Measurements from ENCODE around the gene PLIN1.
"Not testable (repeated sequence)": the region's sequence is repeated elsewhere in the genome, so short reads cannot be mapped to it uniquely, and the experiment has no call there.

The PLIN1 gene

GRCh38 chr15:89690276-89691218 lies 11.4 kb upstream of the PLIN1 start, which contains the start of the genes PEX11A and WDR93:
Gene PEX11A (minus strand): TSS chr15:89690754. CDS start chr15:89690632, 122 bp downstream.
Gene WDR93 (plus strand): TSS chr15:89690811. CDS start chr15:89701747, 10,936 bp downstream.
- peaks cover 8% of the 10 kb centered on the region for H3K4me1 ChIP-seq (ENCODE audit: control insufficient read depth, insufficient read depth, low read length)
- H3K27ac ChIP-seq (ENCODE audit: low read length) = no peak within 1 kb of the TSS
- no peaks in the 10 kb centered on the region for H3K27me3 ChIP-seq (ENCODE audit: control insufficient read depth in 1 of 2, insufficient read depth in 2 of 2, low read length in 2 of 2)
- no peaks in the 10 kb centered on the region for H3K9me3 ChIP-seq (ENCODE audit: control insufficient read depth in 2 of 2, low read length in 2 of 2)
- H3K36me3 ChIP-seq (ENCODE audit: control insufficient read depth in 2 of 2, insufficient read depth in 2 of 2, low read length in 2 of 2) = peaks cover 0 to 4% of the 10 kb centered on the region in 2 donors
- H3K9ac ChIP-seq (ENCODE audit: low read length in 2 of 2) = peak within 1 kb of the TSS; percentile 84 to 89
- peak within 1 kb of the TSS; percentile 97 to 99 for H3K4me3 ChIP-seq (ENCODE audit: low read length in 2 of 2)

- peak overlapping the region; percentile 84 to 89 for H3K9ac ChIP-seq (ENCODE audit: low read length in 2 of 2)
- peak overlapping the region; percentile 97 to 99 for H3K4me3 ChIP-seq (ENCODE audit: low read length in 2 of 2)
- H3K27me3 ChIP-seq (ENCODE audit: control insufficient read depth in 1 of 2, insufficient read depth in 2 of 2, low read length in 2 of 2); H3K4me1 ChIP-seq (ENCODE audit: control insufficient read depth, insufficient read depth, low read length); H3K9me3 ChIP-seq (ENCODE audit: control insufficient read depth in 2 of 2, low read length in 2 of 2); H3K27ac ChIP-seq (ENCODE audit: low read length); H3K36me3 ChIP-seq (ENCODE audit: control insufficient read depth in 2 of 2, insufficient read depth in 2 of 2, low read length in 2 of 2): not testable (repeated sequence)
Measured at GRCh38 chr15:89689930-89690275, 10.7 kb upstream of the PLIN1 start.

DNA sequence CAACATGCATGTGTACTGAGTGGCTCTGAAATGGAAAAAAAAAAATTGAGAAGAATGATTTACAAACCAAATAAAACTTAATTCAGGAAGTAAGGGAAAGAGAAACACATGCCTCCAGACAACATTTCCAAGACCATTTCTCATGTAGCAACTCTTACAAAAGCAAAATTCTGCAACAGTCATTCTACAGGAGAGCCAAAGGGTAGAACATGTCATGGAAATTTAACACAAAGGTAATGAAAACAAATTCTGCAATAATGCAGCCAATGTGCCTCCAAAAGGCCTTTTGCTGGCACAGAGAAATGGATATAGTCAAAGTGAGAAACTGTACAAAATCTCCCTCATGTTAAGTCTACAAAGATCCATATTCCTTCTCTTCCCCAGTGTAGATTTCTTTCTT lies 7.4 kb upstream of the PLIN1 start:
- Histone ChIP-seq H3K27me3 (ENCODE audit: control insufficient read depth in 1 of 2, insufficient read depth in 2 of 2, low read length in 2 of 2) (no peaks in the 10 kb centered on the region), H3K9ac (ENCODE audit: low read length in 2 of 2) (no peak overlapping the region), H3K9me3 (ENCODE audit: control insufficient read depth in 2 of 2, low read length in 2 of 2) (no peaks in the 10 kb centered on the region), H3K4me3 (ENCODE audit: low read length in 2 of 2) (no peak overlapping the region), H3K27ac (ENCODE audit: low read length) (no peak overlapping the region), H3K36me3 (ENCODE audit: control insufficient read depth in 2 of 2, insufficient read depth in 2 of 2, low read length in 2 of 2) (peaks cover 4 to 9% of the 10 kb centered on the region in 2 donors), H3K4me1 (ENCODE audit: control insufficient read depth, insufficient read depth, low read length) (peaks cover 8% of the 10 kb centered on the region)

- H3K9me3 ChIP-seq (ENCODE audit: control insufficient read depth in 2 of 2, low read length in 2 of 2) = no peaks in the 10 kb centered on the region
- no peaks in the 10 kb centered on the region for H3K27me3 ChIP-seq (ENCODE audit: control insufficient read depth in 1 of 2, insufficient read depth in 2 of 2, low read length in 2 of 2)
- H3K36me3 ChIP-seq (ENCODE audit: control insufficient read depth in 2 of 2, insufficient read depth in 2 of 2, low read length in 2 of 2) = peaks cover 4 to 9% of the 10 kb centered on the region in 2 donors
- peaks cover 10% of the 10 kb centered on the region for H3K4me1 ChIP-seq (ENCODE audit: control insufficient read depth, insufficient read depth, low read length)
- no peak overlapping the region for H3K4me3 ChIP-seq (ENCODE audit: low read length in 2 of 2)
- H3K27ac ChIP-seq (ENCODE audit: low read length) = no peak overlapping the region
- H3K9ac ChIP-seq (ENCODE audit: low read length in 2 of 2) = no peak overlapping the region
Measured at GRCh38 chr15:89685995-89686394, 6.8 kb upstream of the PLIN1 start.

DNA sequence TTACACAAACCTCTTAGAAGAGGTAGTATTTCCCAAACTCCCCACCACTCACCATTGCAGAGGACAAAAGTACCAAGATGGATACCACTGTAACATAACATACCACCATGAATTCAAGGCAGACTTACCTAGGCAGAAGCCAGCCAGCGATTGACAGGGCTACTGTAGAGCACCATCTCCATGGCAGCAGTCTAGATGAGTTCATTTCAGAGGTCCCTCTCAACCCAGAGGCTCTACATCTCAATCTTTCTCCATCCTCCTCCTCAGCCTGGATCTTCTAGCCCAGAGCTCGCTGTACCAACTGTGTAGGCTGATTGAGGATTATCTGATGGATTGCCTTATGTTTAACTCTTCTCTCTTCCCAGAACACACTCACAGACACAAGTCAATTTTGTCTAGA lies 2.0 kb upstream of the PLIN1 start:
- H3K27ac ChIP-seq (ENCODE audit: low read length) = peak overlapping the region; percentile 50
- H3K4me1 ChIP-seq (ENCODE audit: control insufficient read depth, insufficient read depth, low read length) = peaks cover 13% of the 10 kb centered on the region
- H3K27me3 ChIP-seq (ENCODE audit: control insufficient read depth in 1 of 2, insufficient read depth in 2 of 2, low read length in 2 of 2) = no peaks in the 10 kb centered on the region
- H3K9ac ChIP-seq (ENCODE audit: low read length in 2 of 2) = peak overlapping the region in 1 of 2 donors; percentile 14
- H3K4me3 ChIP-seq (ENCODE audit: low read length in 2 of 2) = no peak overlapping the region
- H3K9me3 ChIP-seq (ENCODE audit: control insufficient read depth in 2 of 2, low read length in 2 of 2) = no peaks in the 10 kb centered on the region
- H3K36me3 ChIP-seq (ENCODE audit: control insufficient read depth in 2 of 2, insufficient read depth in 2 of 2, low read length in 2 of 2) = peaks cover 3 to 9% of the 10 kb centered on the region in 2 donors

- peak overlapping the region; percentile 50 for H3K27ac ChIP-seq (ENCODE audit: low read length)
- H3K9ac ChIP-seq (ENCODE audit: low read length in 2 of 2) = no peak overlapping the region
- peak overlapping the region in 1 of 2 donors; percentile 22 for H3K4me3 ChIP-seq (ENCODE audit: low read length in 2 of 2)
- H3K9me3 ChIP-seq (ENCODE audit: control insufficient read depth in 2 of 2, low read length in 2 of 2) = no peaks in the 10 kb centered on the region
- no peaks in the 10 kb centered on the region for H3K27me3 ChIP-seq (ENCODE audit: control insufficient read depth in 1 of 2, insufficient read depth in 2 of 2, low read length in 2 of 2)
- H3K36me3 ChIP-seq (ENCODE audit: control insufficient read depth in 2 of 2, insufficient read depth in 2 of 2, low read length in 2 of 2) = peaks cover 0 to 9% of the 10 kb centered on the region in 2 donors
- H3K4me1 ChIP-seq (ENCODE audit: control insufficient read depth, insufficient read depth, low read length) = peaks cover 13% of the 10 kb centered on the region
Measured at GRCh38 chr15:89680282-89680873, 1.2 kb upstream of the PLIN1 start.

GRCh38 chr15:89677381-89677780 lies 1.8 kb downstream of the PLIN1 start:
- H3K9ac ChIP-seq (ENCODE audit: low read length in 2 of 2) = no peak overlapping the region
- no peaks in the 10 kb centered on the region for H3K9me3 ChIP-seq (ENCODE audit: control insufficient read depth in 2 of 2, low read length in 2 of 2)
- H3K4me1 ChIP-seq (ENCODE audit: control insufficient read depth, insufficient read depth, low read length) = peaks cover 13% of the 10 kb centered on the region
- H3K27ac ChIP-seq (ENCODE audit: low read length) = no peak overlapping the region
- H3K4me3 ChIP-seq (ENCODE audit: low read length in 2 of 2) = no peak overlapping the region
- H3K36me3 ChIP-seq (ENCODE audit: control insufficient read depth in 2 of 2, insufficient read depth in 2 of 2, low read length in 2 of 2) = no peaks in the 10 kb centered on the region
- no peaks in the 10 kb centered on the region for H3K27me3 ChIP-seq (ENCODE audit: control insufficient read depth in 1 of 2, insufficient read depth in 2 of 2, low read length in 2 of 2)

DNA sequence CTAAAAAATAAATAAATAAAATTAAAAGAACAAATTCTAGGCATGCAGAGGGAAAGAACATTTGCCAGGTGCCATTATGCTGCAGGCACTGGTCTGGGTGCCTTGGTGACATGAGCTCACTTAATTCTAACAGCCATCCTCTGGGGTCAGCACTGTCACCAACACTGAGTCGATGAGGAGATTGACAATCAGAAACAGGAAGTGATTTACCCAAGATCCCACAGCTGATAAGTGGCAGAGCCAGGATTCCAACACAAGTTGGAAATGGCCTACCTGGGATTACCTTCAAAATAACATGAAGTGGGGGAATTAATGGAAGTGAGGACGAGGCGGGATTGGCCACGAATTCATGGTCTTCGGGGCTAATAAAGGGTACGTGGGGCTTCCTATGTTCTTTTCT lies 3.6 kb downstream of the PLIN1 start:
- H3K27ac ChIP-seq (ENCODE audit: low read length) = no peak overlapping the region
- H3K9ac ChIP-seq (ENCODE audit: low read length in 2 of 2) = no peak overlapping the region
- H3K27me3 ChIP-seq (ENCODE audit: control insufficient read depth in 1 of 2, insufficient read depth in 2 of 2, low read length in 2 of 2) = no peaks in the 10 kb centered on the region
- H3K4me1 ChIP-seq (ENCODE audit: control insufficient read depth, insufficient read depth, low read length) = peaks cover 10% of the 10 kb centered on the region
- no peaks in the 10 kb centered on the region for H3K36me3 ChIP-seq (ENCODE audit: control insufficient read depth in 2 of 2, insufficient read depth in 2 of 2, low read length in 2 of 2)
- no peak overlapping the region for H3K4me3 ChIP-seq (ENCODE audit: low read length in 2 of 2)
- H3K9me3 ChIP-seq (ENCODE audit: control insufficient read depth in 2 of 2, low read length in 2 of 2) = no peaks in the 10 kb centered on the region

DNA sequence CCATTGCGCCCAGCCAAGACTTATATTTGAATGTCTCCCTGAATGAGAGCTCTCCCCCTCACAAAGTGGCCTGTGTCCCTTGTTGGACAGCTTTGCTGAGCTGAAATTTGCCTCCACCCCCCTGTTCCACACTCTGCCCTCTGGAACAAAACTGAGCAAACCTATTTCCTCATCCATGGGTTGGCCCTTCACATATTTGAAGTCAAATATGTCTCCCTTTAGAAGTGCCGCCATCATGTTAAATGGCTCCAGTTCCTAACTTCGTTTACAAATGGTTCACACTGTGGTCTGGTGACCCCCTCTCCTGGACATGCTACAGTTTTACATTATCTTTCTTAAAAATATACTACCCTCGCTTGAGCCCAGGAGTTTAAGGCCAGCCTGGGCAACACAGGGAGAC lies 4.6 kb downstream of the PLIN1 start:
- H3K4me1 ChIP-seq (ENCODE audit: control insufficient read depth, insufficient read depth, low read length) = peaks cover 3% of the 10 kb centered on the region
- H3K9ac ChIP-seq (ENCODE audit: low read length in 2 of 2) = no peak overlapping the region
- no peaks in the 10 kb centered on the region for H3K9me3 ChIP-seq (ENCODE audit: control insufficient read depth in 2 of 2, low read length in 2 of 2)
- no peak overlapping the region for H3K27ac ChIP-seq (ENCODE audit: low read length)
- no peaks in the 10 kb centered on the region for H3K36me3 ChIP-seq (ENCODE audit: control insufficient read depth in 2 of 2, insufficient read depth in 2 of 2, low read length in 2 of 2)
- H3K4me3 ChIP-seq (ENCODE audit: low read length in 2 of 2) = no peak overlapping the region
- no peaks in the 10 kb centered on the region for H3K27me3 ChIP-seq (ENCODE audit: control insufficient read depth in 1 of 2, insufficient read depth in 2 of 2, low read length in 2 of 2)

DNA sequence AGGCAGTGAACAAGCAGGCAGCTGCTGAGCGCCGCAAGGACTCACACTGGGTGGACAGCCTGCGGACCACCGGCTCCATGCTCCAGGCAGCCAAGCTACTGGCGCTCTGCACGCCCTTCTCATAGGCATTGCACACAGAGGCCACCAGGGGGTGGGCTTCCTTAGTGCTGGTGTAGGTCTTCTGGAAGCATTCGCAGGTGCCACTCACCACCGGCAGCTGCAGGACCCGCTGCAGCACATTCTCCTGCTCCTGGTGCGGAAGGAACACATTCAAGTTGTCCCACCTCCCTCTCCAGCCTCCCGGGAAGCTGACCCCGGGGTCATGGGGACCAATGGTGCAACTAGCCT lies 6.0 kb downstream of the PLIN1 start:
- Histone ChIP-seq H3K9me3 (ENCODE audit: control insufficient read depth in 2 of 2, low read length in 2 of 2) (no peaks in the 10 kb centered on the region), H3K36me3 (ENCODE audit: control insufficient read depth in 2 of 2, insufficient read depth in 2 of 2, low read length in 2 of 2) (no peaks in the 10 kb centered on the region), H3K9ac (ENCODE audit: low read length in 2 of 2) (no peak overlapping the region), H3K27ac (ENCODE audit: low read length) (no peak overlapping the region), H3K4me3 (ENCODE audit: low read length in 2 of 2) (no peak overlapping the region), H3K27me3 (ENCODE audit: control insufficient read depth in 1 of 2, insufficient read depth in 2 of 2, low read length in 2 of 2) (no peaks in the 10 kb centered on the region), H3K4me1 (ENCODE audit: control insufficient read depth, insufficient read depth, low read length) (peaks cover 3% of the 10 kb centered on the region)
